SU-DHL-6 (cell line): Measurements from ENCODE around the gene SLC9C1.

Experiments used
- EZH2phosphoT487 ChIP-seq: fragments of 200-600 bp; sonication (generic), shearing (Covaris generic); conservative IDR thresholded peaks from 2 replicates; pipeline ENCODE4 v1.6.1; 2018; ENCODE audit warnings: mild to moderate bottlenecking, antibody characterized with exemption, low read length, moderate library complexity, mixed read lengths
- TF ChIP-seq, protein P1 (sequence below): fragments of 200-600 bp; sonication (generic); IDR thresholded peaks from one replicate; pipeline ENCODE4 v1.5.1; 2017; ENCODE audit warnings: antibody characterized with exemption, mild to moderate bottlenecking, low read length, moderate library complexity; ENCODE audit not compliant: insufficient read depth, poor library complexity, severe bottlenecking

DNA sequence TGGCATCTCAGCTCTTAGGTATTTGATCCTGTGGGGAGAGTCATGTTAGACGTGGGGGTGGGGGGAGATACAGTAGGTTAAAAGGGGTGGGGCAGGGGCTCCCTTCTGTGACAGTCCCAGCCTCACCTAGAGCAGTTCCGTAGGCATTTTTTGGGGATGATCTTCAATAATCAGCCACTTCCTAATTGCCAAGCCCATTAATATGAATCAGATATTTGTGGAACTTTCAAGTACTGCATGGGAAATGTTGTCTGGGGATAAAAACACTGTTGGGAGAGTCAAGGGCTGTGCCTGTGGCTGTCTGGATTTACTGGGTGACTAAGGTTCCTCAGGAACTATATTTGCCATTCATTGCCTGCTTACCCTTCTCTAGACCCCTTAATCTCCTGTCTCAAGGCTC, 198.3 kb downstream of the SLC9C1 start:
- TF ChIP-seq, protein P1, sequence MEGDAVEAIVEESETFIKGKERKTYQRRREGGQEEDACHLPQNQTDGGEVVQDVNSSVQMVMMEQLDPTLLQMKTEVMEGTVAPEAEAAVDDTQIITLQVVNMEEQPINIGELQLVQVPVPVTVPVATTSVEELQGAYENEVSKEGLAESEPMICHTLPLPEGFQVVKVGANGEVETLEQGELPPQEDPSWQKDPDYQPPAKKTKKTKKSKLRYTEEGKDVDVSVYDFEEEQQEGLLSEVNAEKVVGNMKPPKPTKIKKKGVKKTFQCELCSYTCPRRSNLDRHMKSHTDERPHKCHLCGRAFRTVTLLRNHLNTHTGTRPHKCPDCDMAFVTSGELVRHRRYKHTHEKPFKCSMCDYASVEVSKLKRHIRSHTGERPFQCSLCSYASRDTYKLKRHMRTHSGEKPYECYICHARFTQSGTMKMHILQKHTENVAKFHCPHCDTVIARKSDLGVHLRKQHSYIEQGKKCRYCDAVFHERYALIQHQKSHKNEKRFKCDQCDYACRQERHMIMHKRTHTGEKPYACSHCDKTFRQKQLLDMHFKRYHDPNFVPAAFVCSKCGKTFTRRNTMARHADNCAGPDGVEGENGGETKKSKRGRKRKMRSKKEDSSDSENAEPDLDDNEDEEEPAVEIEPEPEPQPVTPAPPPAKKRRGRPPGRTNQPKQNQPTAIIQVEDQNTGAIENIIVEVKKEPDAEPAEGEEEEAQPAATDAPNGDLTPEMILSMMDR: no peak
- no peak for TF ChIP-seq EZH2phosphoT487
